Endothelial cell of umbilical vein (primary cell): ENCODE data around the gene ANXA2R. TPM values are rescaled to one million over a fixed set of nuclear protein-coding genes. Genes with fewer than 3 reads are reported as not detected.
A peak's percentile ranks its signal among the peaks of the same experiment; 100 is the strongest.

Experiments
- BruUV-seq: library from RNA; stranded (reverse); fragments of 400-500 nt; replicated peaks from 2 replicates; lab custom pipeline; 2021; lab: Mats Ljungman, UMichigan
- CTCF ChIA-PET: fragments of 300-600, 350-600 bp; sonication (Branson Sonifier 250); formaldehyde crosslinking; loops from one replicate; lab custom pipeline; 2021; ENCODE audit warnings: antibody characterized with exemption, inconsistent platforms; lab: Charles Lee
- POLR2A ChIA-PET: fragments of 300-600, 350-600 bp; sonication (Branson Sonifier 250); formaldehyde crosslinking; loops from one replicate; lab custom pipeline; 2021; ENCODE audit warnings: antibody characterized with exemption, inconsistent platforms; lab: Charles Lee
- DNase-seq: peaks from one replicate; pipeline ENCODE4 v3.0.0-alpha.2; 2011; ENCODE audit warnings: low read depth, low spot score
- FAIRE-seq: peaks from 2 replicates; lab custom pipeline; 2011; peaks lifted over from hg19 to GRCh38; lab: Jason Lieb, UNC
- H2AFZ ChIP-seq: 2 replicates; pipeline ENCODE4 v1.6.0; 2012; ENCODE audit warnings: low read depth, low read length, control low read depth, inconsistent platforms
- H3K27ac ChIP-seq: 2 replicates; pipeline ENCODE4 v1.5.1; 2011; ENCODE audit warnings: low read depth, mild to moderate bottlenecking, control low read depth, low read length, moderate library complexity; ENCODE audit not compliant: insufficient read depth
- H3K27me3 ChIP-seq, 2 experiments: 2 replicates each; pipeline versions ENCODE4 v1.6.0 to v1.6.1; 2011; ENCODE audit warnings: low read length in 2 of 2, mixed read lengths in 1 of 2; ENCODE audit not compliant: control insufficient read depth in 2 of 2, insufficient read depth in 2 of 2
- H3K36me3 ChIP-seq, 2 experiments: 2 replicates in 1 of 2; 3 replicates in 1 of 2; pipeline ENCODE4 v1.5.1; 2011; ENCODE audit warnings: low read length in 2 of 2, mild to moderate bottlenecking in 1 of 2, moderate library complexity in 1 of 2; ENCODE audit not compliant: control insufficient read depth in 2 of 2, insufficient read depth in 2 of 2; ENCODE audit errors: extremely low read depth in 1 of 2
- H3K4me1 ChIP-seq: 3 replicates; pipeline ENCODE4 v1.5.1; 2011; ENCODE audit warnings: mild to moderate bottlenecking, low read length; ENCODE audit not compliant: control insufficient read depth, insufficient read depth; ENCODE audit errors: extremely low read depth
- H3K4me2 ChIP-seq: 2 replicates; pipeline ENCODE4 v1.6.1; 2011; ENCODE audit warnings: low read length, control low read depth, mixed read lengths; ENCODE audit not compliant: insufficient read depth
- H3K4me3 ChIP-seq, 3 experiments: fragments of 200-600 bp in 1 of 3; sonication (generic), shearing (Covaris generic) in 1 of 3; replicated peaks in 1 of 3; 2 replicates each; pipeline ENCODE4 v1.5.1; 2011 to 2016; ENCODE audit warnings: control low read depth in 3 of 3, low read length in 3 of 3, mild to moderate bottlenecking in 2 of 3, inconsistent platforms in 1 of 3, low read depth in 1 of 3, moderate library complexity in 1 of 3; ENCODE audit not compliant: insufficient read depth in 1 of 3
- H3K79me2 ChIP-seq: 2 replicates; pipeline ENCODE4 v1.6.0; 2012; ENCODE audit warnings: low read length, inconsistent platforms; ENCODE audit not compliant: control insufficient read depth, insufficient read depth
- H3K9ac ChIP-seq: replicated peaks from 2 replicates; pipeline ENCODE3; 2011; ENCODE audit warnings: low read length, control low read depth; ENCODE audit not compliant: insufficient read depth; ENCODE audit errors: extremely low read depth
- H3K9me1 ChIP-seq: replicated peaks from 3 replicates; pipeline ENCODE4 v1.6.0; 2011; ENCODE audit warnings: mild to moderate bottlenecking, low read length; ENCODE audit not compliant: control insufficient read depth, insufficient read depth; ENCODE audit errors: extremely low read depth
- H3K9me3 ChIP-seq: replicated peaks from 2 replicates; pipeline ENCODE4 v1.5.1; 2012; ENCODE audit warnings: low read length, inconsistent platforms; ENCODE audit not compliant: control insufficient read depth, insufficient read depth
- H4K20me1 ChIP-seq: replicated peaks from 2 replicates; pipeline ENCODE3; 2011; ENCODE audit warnings: mild to moderate bottlenecking, low read length; ENCODE audit not compliant: control insufficient read depth, insufficient read depth; ENCODE audit errors: extremely low read depth
- CTCF ChIP-seq, 2 donors: IDR thresholded peaks; 1 replicate in 1 of 2; 2 replicates in 1 of 2; pipeline ENCODE4 v1.5.1; 2011; ENCODE audit warnings: low read length in 2 of 2, mild to moderate bottlenecking in 2 of 2, moderate library complexity in 2 of 2, control low read depth in 1 of 2, inconsistent platforms in 1 of 2, low read depth in 1 of 2; ENCODE audit not compliant: insufficient read depth in 1 of 2; ENCODE audit errors: extremely low read depth in 1 of 2
- EZH2 ChIP-seq: IDR thresholded peaks from 2 replicates; pipeline ENCODE4 v1.6.1; 2012; ENCODE audit warnings: borderline replicate concordance, low read depth, mild to moderate bottlenecking, moderate library complexity, low read length, inconsistent platforms; ENCODE audit not compliant: severe bottlenecking
- FOS ChIP-seq: IDR thresholded peaks from 2 replicates; pipeline ENCODE4 v1.6.1; 2011; ENCODE audit warnings: mild to moderate bottlenecking, low read length, moderate library complexity, borderline replicate concordance; ENCODE audit not compliant: insufficient read depth
- GATA2 ChIP-seq: IDR thresholded peaks from 2 replicates; pipeline ENCODE4 v1.7.0; 2011; ENCODE audit warnings: low read depth, mild to moderate bottlenecking, moderate library complexity, mixed read lengths, low read length; ENCODE audit not compliant: insufficient read length, insufficient read depth
- JUN ChIP-seq: IDR thresholded peaks from 2 replicates; pipeline ENCODE4 v1.6.1; 2011; ENCODE audit warnings: borderline replicate concordance, low read depth; ENCODE audit not compliant: insufficient read length, insufficient read depth
- MAX ChIP-seq: IDR thresholded peaks from 2 replicates; pipeline ENCODE4 v1.6.1; 2011; ENCODE audit not compliant: insufficient read depth, insufficient read length
- MYC ChIP-seq: IDR thresholded peaks from one replicate; pipeline ENCODE4 v1.6.1; 2011; ENCODE audit warnings: mild to moderate bottlenecking, low read depth, low read length
- POLR2A ChIP-seq: IDR thresholded peaks from 2 replicates; pipeline ENCODE4 v1.6.1; 2012; ENCODE audit warnings: low read depth, mild to moderate bottlenecking, control low read depth, low read length
- POLR2AphosphoS5 ChIP-seq: IDR thresholded peaks from 2 replicates; pipeline ENCODE4 v1.6.1; 2012; ENCODE audit warnings: low read depth, mild to moderate bottlenecking, control low read depth, low read length, moderate library complexity; ENCODE audit not compliant: insufficient read depth
- dilution Hi-C: fragments of 300-500 bp; cut with MboI; formaldehyde crosslinking; loops from one replicate; pipeline ENCODE4 v1.15.0; 2019; ENCODE audit warnings: low sequenced_read_pairs; ENCODE audit not compliant: extremely low pct_ligation_motif_present
- intact Hi-C: fragments of 100-400 bp; cut with micrococcal nuclease; formaldehyde crosslinking; loops from one replicate; pipeline ENCODE4 v1.10.0; 2022
- polyA plus RNA-seq, 4 experiments: library from polyadenylated mRNA; depleted of rRNA in 3 of 4; stranded (reverse) in 3 of 4; unstranded in 1 of 4; fragments of >200 nt; gene quantifications; 2 replicates each; pipeline versions ENCODE4 v1.2.1 to v1.2.3, GENCODE V29; 2011 to 2012; ENCODE audit warnings: missing spikeins in 1 of 4
- total RNA-seq: library from RNA; stranded (reverse); gene quantifications from 2 replicates; pipeline ENCODE4 v1.2.3, GENCODE V29; 2021

The ANXA2R gene
- total and polyA plus RNA-seq, 2 donors (not counting 3 experiments of a cell fraction or from before 2014, with no cell fraction given) = 6.6 to 10.4 TPM

- Histone ChIP-seq H3K36me3 (no peaks in the 10 kb centered on the region), H3K9me1 (no peaks in the 10 kb centered on the region), H2AFZ (peak overlapping the region; percentile 58), H4K20me1 (no peaks in the 10 kb centered on the region), H3K4me2 (peak overlapping the region; percentile 64), H3K9ac (peak overlapping the region; percentile 1), H3K27ac (peak overlapping the region; percentile 67), H3K4me3 (peak overlapping the region in 2 of 3 experiments; percentile 3 to 10), H3K9me3 (no peaks in the 10 kb centered on the region), H3K79me2 (peaks cover 45% of the 10 kb centered on the region), H3K27me3 (no peaks in the 10 kb centered on the region), H3K4me1 (peaks cover 31% of the 10 kb centered on the region)
- TF ChIP-seq GATA2 (no peak), MYC (no peak), POLR2AphosphoS5 (no peak), MAX (no peak), EZH2 (no peak), FOS (no peak), POLR2A (no peak), CTCF (IDR thresholded peaks at IDR 0.05; ENCODE audit: extremely low read depth in 1 of 2, insufficient read depth in 1 of 2, low read depth in 1 of 2, low read length in 2 of 2) (no peak), JUN (no peak)
- ChIA-PET POLR2A (no interaction called here), CTCF (interaction anchor here (1.0 to 1.1 kb wide), 2 partner anchors 15 to 122 kb away, joined by 3 to 8 read pairs; no protein-coding TSS in a partner anchor)
- BruUV-seq = no TSS peak
- DNase-seq (peak; percentile 31), FAIRE-seq (no peak)
- intact Hi-C loops (loop anchor here (1.0 kb wide), 1 partner anchor 14 kb away; no protein-coding TSS in a partner anchor), dilution Hi-C loops (no loop called here)
Observed at GRCh38 chr5:43033841-43034590, 6.1 kb downstream of the ANXA2R start.
